SH-SY5Y (cell line): Measurements from ENCODE around the gene AKAP6.

Experiments
- GATA2 ChIP-seq: IDR thresholded peaks from 2 replicates; pipeline ENCODE4 v1.6.1; 2011; ENCODE audit warnings: mild to moderate bottlenecking, low read depth, low read length
- GATA3 ChIP-seq: IDR thresholded peaks from 2 replicates; pipeline ENCODE4 v1.6.1; 2011; ENCODE audit warnings: low read depth, mild to moderate bottlenecking, low read length, moderate library complexity

Gene AKAP6

GRCh38 chr14:32426028-32426427, 96.9 kb downstream of the AKAP6 start:
- TF ChIP-seq GATA2 (no peak), GATA3 (no peak)

GRCh38 chr14:32426586-32427388, 97.7 kb downstream of the AKAP6 start:
- TF ChIP-seq GATA2 (peak; percentile 62), GATA3 (peak; percentile 39; the same call in 1 of the 2 replicates)

- TF ChIP-seq GATA2: no peak
- TF ChIP-seq GATA3: no peak
These were observed 98.8 kb downstream of the AKAP6 start for GRCh38 chr14:32427726-32428528.

GRCh38 chr14:32428875-32429274, 99.8 kb downstream of the AKAP6 start:
- TF ChIP-seq GATA2 (no peak), GATA3 (no peak)

GRCh38 chr14:32430326-32430725, 101.2 kb downstream of the AKAP6 start:
- no peak for TF ChIP-seq GATA2
- TF ChIP-seq GATA3: no peak

DNA sequence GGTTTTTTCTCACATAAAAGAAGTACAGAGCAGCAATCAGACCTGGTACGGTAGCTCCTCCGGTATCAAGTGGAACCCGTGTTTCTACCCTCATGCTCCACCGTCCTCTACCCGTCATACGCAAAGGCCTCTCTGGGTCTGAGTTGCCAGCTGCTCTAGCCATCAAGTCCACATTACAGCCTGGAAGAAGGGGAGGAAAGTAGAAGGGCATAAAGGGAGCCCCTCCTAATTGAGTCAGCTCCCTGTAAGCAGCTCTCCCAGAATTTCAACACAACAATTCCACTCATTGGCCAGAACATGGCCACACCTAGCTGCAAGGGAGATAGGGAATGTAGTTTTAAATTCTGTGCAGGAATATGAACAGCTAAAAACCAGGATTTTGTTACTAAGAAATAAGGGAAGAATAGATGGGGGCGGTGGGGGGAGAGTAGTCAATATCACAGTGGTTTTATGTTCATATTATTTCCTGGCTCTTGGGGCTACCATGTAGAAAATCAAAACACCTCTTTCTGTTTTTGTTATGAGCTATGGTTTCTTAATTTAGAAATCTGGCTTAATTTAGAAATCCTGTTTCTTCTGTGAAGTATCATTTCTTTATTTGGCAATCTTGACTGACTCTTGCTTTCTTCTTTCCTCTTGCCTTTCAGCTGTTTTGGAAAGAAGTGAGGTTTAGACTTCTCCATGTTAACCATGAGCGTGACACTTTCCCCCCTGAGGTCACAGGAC, 103.9 kb downstream of the AKAP6 start:
- TF ChIP-seq GATA2 (no peak), GATA3 (no peak)

GRCh38 chr14:32434180-32434579, 105.1 kb downstream of the AKAP6 start:
- TF ChIP-seq GATA2 (no peak), GATA3 (no peak)

DNA sequence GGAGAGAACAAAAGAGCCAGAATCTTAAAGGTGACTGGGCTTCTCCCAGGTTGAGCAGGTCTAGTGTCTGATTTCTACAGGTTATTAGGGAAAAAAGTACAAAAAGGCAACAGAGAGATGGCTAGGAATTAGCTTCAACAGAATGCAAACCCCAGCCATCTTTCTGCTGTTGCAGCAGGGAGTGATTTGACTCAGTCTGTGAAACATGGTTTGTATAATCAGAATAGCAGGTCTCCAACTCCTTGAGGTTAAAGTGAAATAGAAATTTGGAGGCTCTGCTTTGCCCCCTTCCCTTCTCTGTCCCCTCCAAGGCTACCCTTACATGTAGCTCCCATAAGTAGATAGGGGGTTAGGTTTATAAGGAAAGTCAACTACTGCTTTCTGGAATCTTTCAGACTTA, 105.8 kb downstream of the AKAP6 start:
- TF ChIP-seq GATA2 (no peak), GATA3 (no peak)

- no peak for TF ChIP-seq GATA3
- no peak for TF ChIP-seq GATA2
These were observed 106.3 kb downstream of the AKAP6 start for GRCh38 chr14:32435411-32435810.

DNA sequence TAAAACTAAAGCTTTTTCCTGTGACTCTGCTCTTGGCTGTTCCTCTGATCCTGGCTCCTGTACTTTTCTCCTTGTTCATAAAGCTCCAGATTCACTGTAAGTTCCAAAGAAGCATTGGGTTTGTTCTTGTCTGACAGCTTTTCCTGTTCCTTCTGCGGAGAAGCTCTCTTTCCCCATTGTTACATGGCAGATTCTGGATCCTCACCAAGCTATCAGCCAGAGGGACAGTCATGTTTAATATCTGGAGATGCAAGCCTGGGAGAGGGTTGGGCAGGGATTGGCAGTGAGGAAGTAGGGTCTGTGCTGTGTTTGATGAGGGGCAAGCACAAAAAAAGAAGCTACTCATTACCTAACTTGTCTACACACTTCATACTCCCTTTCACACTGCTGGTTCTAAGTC, 107.9 kb downstream of the AKAP6 start:
- no peak for TF ChIP-seq GATA2
- no peak for TF ChIP-seq GATA3

GRCh38 chr14:32438517-32438916, 109.4 kb downstream of the AKAP6 start:
- TF ChIP-seq GATA2 (no peak), GATA3 (no peak)

- TF ChIP-seq GATA2 (no peak), GATA3 (no peak)
These were observed 115.0 kb downstream of the AKAP6 start for GRCh38 chr14:32443890-32444661.

DNA sequence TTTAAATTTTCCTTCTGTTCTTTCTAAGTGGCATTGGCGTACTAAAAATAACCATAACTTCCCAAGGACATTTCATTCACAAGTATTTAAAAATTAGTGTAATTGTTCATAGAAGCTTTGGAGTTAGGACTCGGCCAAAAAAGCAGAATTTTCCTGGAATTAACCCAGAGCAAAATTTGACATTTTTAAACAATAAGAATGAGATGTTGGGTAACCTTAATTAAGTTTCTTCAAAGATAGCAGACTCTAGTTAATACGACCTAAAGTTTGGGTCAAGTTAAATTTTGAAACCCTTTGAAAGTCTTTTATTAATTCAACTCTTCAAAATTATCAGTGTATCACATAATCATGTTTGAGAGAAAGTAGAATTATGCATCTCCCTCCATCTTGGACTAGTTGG, 118.3 kb downstream of the AKAP6 start:
- TF ChIP-seq GATA2: no peak
- no peak for TF ChIP-seq GATA3
